ENCODE data around the gene AHI1.

DNA sequence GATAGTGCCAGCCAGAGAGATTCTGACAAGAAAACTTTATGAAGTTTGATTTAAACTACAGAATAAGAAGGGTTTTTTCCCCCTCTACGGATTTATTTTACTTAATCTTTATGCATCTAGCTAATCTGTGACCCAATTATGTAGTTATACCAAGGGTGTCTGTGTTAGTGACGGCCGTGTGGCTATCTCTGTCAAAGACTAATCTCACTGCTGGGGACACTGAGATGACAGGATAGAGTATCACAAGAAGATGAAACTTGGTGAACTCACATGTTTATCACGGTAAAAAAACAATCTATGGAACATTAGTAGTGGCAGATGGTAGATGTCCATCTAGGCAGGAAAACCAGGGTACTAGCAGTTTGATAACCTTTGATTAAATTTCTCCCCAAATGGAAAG lies 149.7 kb downstream of the AHI1 start:
- TF ChIP-seq, protein P1, sequence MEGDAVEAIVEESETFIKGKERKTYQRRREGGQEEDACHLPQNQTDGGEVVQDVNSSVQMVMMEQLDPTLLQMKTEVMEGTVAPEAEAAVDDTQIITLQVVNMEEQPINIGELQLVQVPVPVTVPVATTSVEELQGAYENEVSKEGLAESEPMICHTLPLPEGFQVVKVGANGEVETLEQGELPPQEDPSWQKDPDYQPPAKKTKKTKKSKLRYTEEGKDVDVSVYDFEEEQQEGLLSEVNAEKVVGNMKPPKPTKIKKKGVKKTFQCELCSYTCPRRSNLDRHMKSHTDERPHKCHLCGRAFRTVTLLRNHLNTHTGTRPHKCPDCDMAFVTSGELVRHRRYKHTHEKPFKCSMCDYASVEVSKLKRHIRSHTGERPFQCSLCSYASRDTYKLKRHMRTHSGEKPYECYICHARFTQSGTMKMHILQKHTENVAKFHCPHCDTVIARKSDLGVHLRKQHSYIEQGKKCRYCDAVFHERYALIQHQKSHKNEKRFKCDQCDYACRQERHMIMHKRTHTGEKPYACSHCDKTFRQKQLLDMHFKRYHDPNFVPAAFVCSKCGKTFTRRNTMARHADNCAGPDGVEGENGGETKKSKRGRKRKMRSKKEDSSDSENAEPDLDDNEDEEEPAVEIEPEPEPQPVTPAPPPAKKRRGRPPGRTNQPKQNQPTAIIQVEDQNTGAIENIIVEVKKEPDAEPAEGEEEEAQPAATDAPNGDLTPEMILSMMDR (IDR thresholded peaks at IDR 0.05; ENCODE audit: low read depth, low read length) = no peak
- TF ChIP-seq, protein P2, sequence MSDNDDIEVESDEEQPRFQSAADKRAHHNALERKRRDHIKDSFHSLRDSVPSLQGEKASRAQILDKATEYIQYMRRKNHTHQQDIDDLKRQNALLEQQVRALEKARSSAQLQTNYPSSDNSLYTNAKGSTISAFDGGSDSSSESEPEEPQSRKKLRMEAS (IDR thresholded peaks at IDR 0.05; ENCODE audit: low read depth, low read length) = no peak
- no peak for TF ChIP-seq POLR2A (IDR thresholded peaks at IDR 0.05; ENCODE audit: extremely low read depth, insufficient read length)
